Ammon's horn (tissue), 1 donor: ENCODE results near the gene PGM5.
"Not testable (repeated sequence)": the region's sequence is repeated elsewhere in the genome, so short reads cannot be mapped to it uniquely, and the experiment has no call there.

Source experiments
- DNase-seq: peaks from one replicate; pipeline ENCODE4 v3.0.0-alpha.2; 2016; ENCODE audit warnings: low spot score

Gene PGM5

GRCh38 chr9:68377723-68378122, 21.3 kb downstream of the PGM5 start:
- not testable (repeated sequence) for DNase-seq

- not testable (repeated sequence) for DNase-seq
Observed at GRCh38 chr9:68383894-68384293, 27.5 kb downstream of the PGM5 start.

- DNase-seq = not testable (repeated sequence)
Observed at GRCh38 chr9:68389558-68389957, 33.1 kb downstream of the PGM5 start.

GRCh38 chr9:68390737-68391136, 34.3 kb downstream of the PGM5 start:
- not testable (repeated sequence) for DNase-seq

GRCh38 chr9:68396411-68397094, 40.1 kb downstream of the PGM5 start:
- DNase-seq = not testable (repeated sequence)

GRCh38 chr9:68397095-68397423, 40.6 kb downstream of the PGM5 start:
- DNase-seq = not testable (repeated sequence)

- DNase-seq = not testable (repeated sequence)
Observed at GRCh38 chr9:68397796-68398195, 41.4 kb downstream of the PGM5 start.

GRCh38 chr9:68398324-68398723, 41.9 kb downstream of the PGM5 start:
- DNase-seq = not testable (repeated sequence)

- DNase-seq = not testable (repeated sequence)
Observed at GRCh38 chr9:68404421-68405185, 48.2 kb downstream of the PGM5 start.

- not testable (repeated sequence) for DNase-seq
Observed at GRCh38 chr9:68411865-68412264, 55.5 kb downstream of the PGM5 start.

GRCh38 chr9:68412754-68413153, 56.3 kb downstream of the PGM5 start:
- not testable (repeated sequence) for DNase-seq

- not testable (repeated sequence) for DNase-seq
Observed at GRCh38 chr9:68415065-68415464, 58.7 kb downstream of the PGM5 start.

GRCh38 chr9:68416936-68417564, 60.6 kb downstream of the PGM5 start:
- DNase-seq = no peak

GRCh38 chr9:68417762-68418161, 61.4 kb downstream of the PGM5 start:
- DNase-seq = no peak

- no peak for DNase-seq
Observed at GRCh38 chr9:68418259-68418845, 61.9 kb downstream of the PGM5 start.

- no peak for DNase-seq
Observed at GRCh38 chr9:68419901-68420300, 63.5 kb downstream of the PGM5 start.

GRCh38 chr9:68426755-68427154, 70.3 kb downstream of the PGM5 start:
- DNase-seq = no peak

GRCh38 chr9:68427216-68427977, 71.0 kb downstream of the PGM5 start:
- DNase-seq = no peak

- DNase-seq = no peak
Observed at GRCh38 chr9:68428481-68428880, 72.1 kb downstream of the PGM5 start.

GRCh38 chr9:68429631-68430030, 73.2 kb downstream of the PGM5 start:
- DNase-seq = no peak

- DNase-seq = no peak
Observed at GRCh38 chr9:68431307-68431706, 74.9 kb downstream of the PGM5 start.
